GM23248 (cell line): Measurements from ENCODE around the gene COL13A1. TPM values are rescaled to one million over a fixed set of nuclear protein-coding genes. Genes with fewer than 3 reads are reported as not detected.

Experiments used
- DNase-seq: peaks from one replicate; pipeline ENCODE4 v3.0.0-alpha.2; 2015
- H2AFZ ChIP-seq: fragments of 200-600 bp; sonication (generic); 2 replicates; pipeline ENCODE4 v1.6.1; 2016; ENCODE audit warnings: antibody characterized with exemption
- H3F3A ChIP-seq: fragments of 200-600 bp; sonication (generic); 2 replicates; pipeline ENCODE4 v1.6.1; 2016; ENCODE audit warnings: mild to moderate bottlenecking, antibody characterized with exemption, mixed run types; ENCODE audit not compliant: insufficient read depth
- H3K27ac ChIP-seq: fragments of 200-600 bp; sonication (generic); 2 replicates; pipeline ENCODE4 v1.5.1; 2016; ENCODE audit warnings: mild to moderate bottlenecking
- H3K27me3 ChIP-seq: fragments of 200-600 bp; sonication (generic); replicated peaks from 2 replicates; pipeline ENCODE4 v1.6.1; 2016; ENCODE audit warnings: mild to moderate bottlenecking; ENCODE audit not compliant: insufficient read depth
- H3K36me3 ChIP-seq: fragments of 200-600 bp; sonication (generic); 2 replicates; pipeline ENCODE4 v1.6.1; 2016; ENCODE audit warnings: low read depth, mild to moderate bottlenecking
- H3K4me1 ChIP-seq: fragments of 200-600 bp; sonication (generic); 2 replicates; pipeline ENCODE4 v1.6.1; 2016; ENCODE audit warnings: mild to moderate bottlenecking; ENCODE audit not compliant: insufficient read depth
- H3K4me2 ChIP-seq: fragments of 200-600 bp; sonication (generic); one replicate; pipeline ENCODE4 v1.6.1; 2016; ENCODE audit warnings: mild to moderate bottlenecking; ENCODE audit not compliant: unreplicated experiment
- H3K4me3 ChIP-seq: fragments of 200-600 bp; sonication (generic); 2 replicates; pipeline ENCODE4 v1.5.1; 2016; ENCODE audit warnings: mild to moderate bottlenecking
- H3K79me2 ChIP-seq: fragments of 200-600 bp; sonication (generic); 2 replicates; pipeline ENCODE4 v1.6.1; 2016; ENCODE audit warnings: mild to moderate bottlenecking; ENCODE audit not compliant: insufficient read depth
- H3K9ac ChIP-seq: fragments of 200-600 bp; sonication (generic); 2 replicates; pipeline ENCODE4 v1.6.1; 2016; ENCODE audit warnings: mild to moderate bottlenecking
- H3K9me2 ChIP-seq: fragments of 200-600 bp; sonication (generic); 2 replicates; pipeline ENCODE4 v1.6.1; 2016; ENCODE audit warnings: mixed run types, mild to moderate bottlenecking, moderate library complexity; ENCODE audit not compliant: insufficient read depth
- H3K9me3 ChIP-seq: fragments of 200-600 bp; sonication (generic); one replicate; pipeline ENCODE4 v1.6.1; 2017; ENCODE audit warnings: low read depth
- H4K20me1 ChIP-seq: fragments of 200-600 bp; sonication (generic); 2 replicates; pipeline ENCODE4 v1.6.0; 2016; ENCODE audit not compliant: insufficient read depth
- EZH2 ChIP-seq: fragments of 200-600 bp; sonication (generic); IDR thresholded peaks from 2 replicates; pipeline ENCODE4 v1.6.1; 2018; ENCODE audit warnings: antibody characterized with exemption, mild to moderate bottlenecking; ENCODE audit not compliant: insufficient read depth, poor library complexity, severe bottlenecking
- EZH2phosphoT487 ChIP-seq: fragments of 200-600 bp; sonication (generic); IDR thresholded peaks from 2 replicates; pipeline ENCODE4 v1.6.1; 2018; ENCODE audit warnings: antibody characterized with exemption, moderate library complexity, mild to moderate bottlenecking, low read depth; ENCODE audit not compliant: insufficient read depth
- WGBS, 2 experiments: methylation state at CpG; one replicate each; pipeline ENCODE4 v1.1.6; 2015 to 2017; ENCODE audit warnings: low lambda C conversion rate in 2 of 2, low coverage in 1 of 2; ENCODE audit errors: missing lambda C conversion rate in 2 of 2; 5-methylcytosine and 5-hydroxymethylcytosine counted together
- in situ Hi-C: fragments of 300-500 bp; cut with MboI; formaldehyde crosslinking; loops from 2 replicates; pipeline ENCODE4 v1.15.0; 2020
- polyA plus RNA-seq: library from polyadenylated mRNA; unstranded; fragments of >200 nt; fragmentation: Nextera tagmentation; extraction: Ambion mirVana; gene quantifications from 2 replicates; pipeline ENCODE4 v1.2.1, GENCODE V29; 2016
- total RNA-seq: library from RNA; depleted of rRNA; stranded (reverse); fragments of >200 nt; shearing (Covaris generic); gene quantifications from 2 replicates; pipeline ENCODE4 v1.2.3, GENCODE V29; 2014

Gene COL13A1
- total and polyA plus RNA-seq, 2 experiments from 2014 or later: 12.8 to 17.3 TPM

- Histone ChIP-seq H4K20me1 (no peaks in the 10 kb centered on the region), H3K9ac (no peak overlapping the region), H3K9me3 (no peaks in the 10 kb centered on the region), H3K4me3 (no peak overlapping the region), H3K4me1 (no peaks in the 10 kb centered on the region), H3K27ac (no peak overlapping the region), H3K27me3 (no peaks in the 10 kb centered on the region), H3K9me2 (no peaks in the 10 kb centered on the region), H2AFZ (no peak overlapping the region), H3K36me3 (no peaks in the 10 kb centered on the region), H3F3A (no peaks in the 10 kb centered on the region), H3K4me2 (no peak overlapping the region), H3K79me2 (no peaks in the 10 kb centered on the region)
- WGBS, 2 experiments: 88 to 89% methylated on average over 4 of the region's 4 CpGs
- in situ Hi-C loops: no loop called here
- no peak for TF ChIP-seq EZH2
- no peak for TF ChIP-seq EZH2phosphoT487
- no peak for DNase-seq
Observed at GRCh38 chr10:69948261-69948660, 146.6 kb downstream of the COL13A1 start.

- in situ Hi-C loops: no loop called here
- Histone ChIP-seq H3K9me3 (no peaks in the 10 kb centered on the region), H4K20me1 (no peaks in the 10 kb centered on the region), H3K4me2 (no peak overlapping the region), H3K79me2 (no peaks in the 10 kb centered on the region), H3K27ac (no peak overlapping the region), H3K4me1 (no peaks in the 10 kb centered on the region), H3K9me2 (no peaks in the 10 kb centered on the region), H3K4me3 (no peak overlapping the region), H3K27me3 (no peaks in the 10 kb centered on the region), H3K36me3 (no peaks in the 10 kb centered on the region), H2AFZ (no peak overlapping the region), H3F3A (no peaks in the 10 kb centered on the region), H3K9ac (no peak overlapping the region)
- WGBS, 2 experiments: 63 to 70% methylated on average over 7 to 8 of the region's 8 CpGs
- TF ChIP-seq EZH2phosphoT487: no peak
- TF ChIP-seq EZH2: no peak
- DNase-seq: no peak
Observed at GRCh38 chr10:69949770-69950169, 148.1 kb downstream of the COL13A1 start.

GRCh38 chr10:69951658-69952057 lies 150.0 kb downstream of the COL13A1 start:
- no peak for TF ChIP-seq EZH2phosphoT487
- TF ChIP-seq EZH2: no peak
- H3K4me2 ChIP-seq: no peak overlapping the region
- H3K9ac ChIP-seq: no peak overlapping the region
- no peak overlapping the region for H3K4me3 ChIP-seq
- H3K36me3 ChIP-seq: no peaks in the 10 kb centered on the region
- DNase-seq: no peak
- no peaks in the 10 kb centered on the region for H3K79me2 ChIP-seq
- no peaks in the 10 kb centered on the region for H3K9me2 ChIP-seq
- H3K4me1 ChIP-seq: no peaks in the 10 kb centered on the region
- H3F3A ChIP-seq: no peaks in the 10 kb centered on the region
- H3K9me3 ChIP-seq: no peaks in the 10 kb centered on the region
- H2AFZ ChIP-seq: no peak overlapping the region
- in situ Hi-C loops: no loop called here
- no peaks in the 10 kb centered on the region for H4K20me1 ChIP-seq
- 91 to 92% methylated on average over 3 of the region's 3 CpGs for WGBS, 2 experiments
- no peak overlapping the region for H3K27ac ChIP-seq
- no peaks in the 10 kb centered on the region for H3K27me3 ChIP-seq

GRCh38 chr10:69952069-69952800 lies 150.5 kb downstream of the COL13A1 start:
- no peaks in the 10 kb centered on the region for H3F3A ChIP-seq
- H3K4me3 ChIP-seq: no peak overlapping the region
- no peaks in the 10 kb centered on the region for H3K9me3 ChIP-seq
- TF ChIP-seq EZH2phosphoT487 (no peak), EZH2 (no peak)
- H3K4me1 ChIP-seq: no peaks in the 10 kb centered on the region
- no peak for DNase-seq
- 57 to 68% methylated on average over 6 of the region's 6 CpGs for WGBS, 2 experiments
- H3K9ac ChIP-seq: no peak overlapping the region
- no peak overlapping the region for H3K4me2 ChIP-seq
- H3K36me3 ChIP-seq: no peaks in the 10 kb centered on the region
- H3K79me2 ChIP-seq: no peaks in the 10 kb centered on the region
- in situ Hi-C loops: no loop called here
- H4K20me1 ChIP-seq: no peaks in the 10 kb centered on the region
- H2AFZ ChIP-seq: no peak overlapping the region
- no peaks in the 10 kb centered on the region for H3K9me2 ChIP-seq
- no peak overlapping the region for H3K27ac ChIP-seq
- H3K27me3 ChIP-seq: no peaks in the 10 kb centered on the region
